Liver (tissue), 9 donors: ENCODE results near the gene RNF10. TPM values are rescaled to one million over a fixed set of nuclear protein-coding genes. Genes with fewer than 3 reads are reported as not detected.
"Not testable (repeated sequence)": the region's sequence is repeated elsewhere in the genome, so short reads cannot be mapped to it uniquely, and the experiment has no call there.

Experiments used
- DNase-seq: peaks from one replicate; pipeline ENCODE4 v3.0.0-alpha.2; 2017; ENCODE audit warnings: low spot score
- H3K27ac ChIP-seq, 2 donors: one replicate each; pipeline ENCODE4 v1.7.0; 2013; ENCODE audit warnings: inconsistent platforms in 2 of 2, low read length in 2 of 2, control low read depth in 1 of 2, low read depth in 1 of 2, mild to moderate bottlenecking in 1 of 2
- H3K27me3 ChIP-seq, 4 donors: one replicate each; pipeline versions ENCODE4 v1.6.1 to v1.7.0; 2013; ENCODE audit warnings: low read length in 3 of 4, inconsistent platforms in 1 of 4, mild to moderate bottlenecking in 1 of 4, moderate library complexity in 1 of 4; ENCODE audit not compliant: control insufficient read depth in 4 of 4, insufficient read depth in 4 of 4
- H3K36me3 ChIP-seq, 4 donors: one replicate each; pipeline versions ENCODE4 v1.6.1 to v1.7.0; 2013; ENCODE audit warnings: low read length in 3 of 4, mild to moderate bottlenecking in 3 of 4, low read depth in 1 of 4, moderate library complexity in 1 of 4; ENCODE audit not compliant: control insufficient read depth in 4 of 4, insufficient read depth in 3 of 4
- H3K4me1 ChIP-seq, 4 donors: one replicate each; pipeline versions ENCODE4 v1.6.1 to v1.7.0; 2013; ENCODE audit warnings: low read length in 3 of 4, mild to moderate bottlenecking in 3 of 4, moderate library complexity in 1 of 4; ENCODE audit not compliant: control insufficient read depth in 4 of 4, insufficient read depth in 4 of 4
- H3K4me3 ChIP-seq, 3 donors: one replicate each; pipeline versions ENCODE4 v1.6.1 to v1.7.0; 2013; ENCODE audit warnings: low read length in 3 of 3, control low read depth in 1 of 3, low read depth in 1 of 3, mild to moderate bottlenecking in 1 of 3
- H3K9ac ChIP-seq, 2 donors: one replicate each; pipeline ENCODE4 v1.7.0; 2013; ENCODE audit warnings: low read length in 2 of 2, mild to moderate bottlenecking in 2 of 2, moderate library complexity in 2 of 2, control low read depth in 1 of 2, low read depth in 1 of 2
- H3K9me3 ChIP-seq, 4 donors: one replicate each; pipeline versions ENCODE4 v1.6.1 to v1.7.0; 2013; ENCODE audit warnings: low read length in 3 of 4; ENCODE audit not compliant: control insufficient read depth in 4 of 4
- ATF3 ChIP-seq: IDR thresholded peaks from 2 replicates; pipeline ENCODE4 v1.6.1; 2016; ENCODE audit warnings: antibody characterized with exemption
- FOXA1 ChIP-seq: IDR thresholded peaks from 2 replicates; pipeline ENCODE4 v1.6.1; 2016; ENCODE audit warnings: antibody characterized with exemption
- HNF4G ChIP-seq: IDR thresholded peaks from 2 replicates; pipeline ENCODE4 v1.6.1; 2016; ENCODE audit warnings: antibody characterized with exemption
- NR2F2 ChIP-seq: IDR thresholded peaks from 2 replicates; pipeline ENCODE4 v1.6.1; 2016; ENCODE audit warnings: antibody characterized with exemption
- TAF1 ChIP-seq: conservative IDR thresholded peaks from 2 replicates; pipeline ENCODE4 v1.6.1; 2016; ENCODE audit warnings: antibody characterized with exemption, mild to moderate bottlenecking
- YY1 ChIP-seq: IDR thresholded peaks from 2 replicates; pipeline ENCODE4 v1.6.1; 2016; ENCODE audit warnings: antibody characterized with exemption, mild to moderate bottlenecking
- ZBTB33 ChIP-seq: IDR thresholded peaks from 2 replicates; pipeline ENCODE4 v1.6.1; 2016; ENCODE audit warnings: antibody characterized with exemption
- WGBS: extraction: QIAGEN DNeasy Blood & Tissue Kit; methylation state at CpG from one replicate; pipeline ENCODE4 v1.1.7; 2013; 5-methylcytosine and 5-hydroxymethylcytosine counted together
- polyA plus RNA-seq, 2 donors: library from polyadenylated mRNA; stranded (reverse) in 1 of 2; unstranded in 1 of 2; fragments of 200-250 nt in 1 of 2; fragments of >200 nt in 1 of 2; fragmentation: Nextera tagmentation in 1 of 2; extraction: Ambion mirVana in 1 of 2; gene quantifications; one replicate each; pipeline versions ENCODE4 v1.2.1 to v1.2.3, GENCODE V29; 2013 to 2015
- total RNA-seq, 2 donors: library from RNA; depleted of rRNA; stranded (reverse); fragments of >200 nt; gene quantifications; one replicate each; pipeline ENCODE4 v1.2.3, GENCODE V29; 2014
- TF ChIP-seq, protein P1 (sequence below): fragments of 150-350 bp; IDR thresholded peaks from 2 replicates; pipeline ENCODE4 v1.5.1; 2017; ENCODE audit warnings: improper control_type of control experiment, low read depth, low read length; ENCODE audit not compliant: missing input control
- donor health status: healthy.
- donor health status: healthy.
- donor health status: healthy.
- donor health status: healthy.
- donor health status: healthy.

RNF10 gene
- total and polyA plus RNA-seq, 4 donors, result 48.0 to 157 (median 75.6) TPM

DNA sequence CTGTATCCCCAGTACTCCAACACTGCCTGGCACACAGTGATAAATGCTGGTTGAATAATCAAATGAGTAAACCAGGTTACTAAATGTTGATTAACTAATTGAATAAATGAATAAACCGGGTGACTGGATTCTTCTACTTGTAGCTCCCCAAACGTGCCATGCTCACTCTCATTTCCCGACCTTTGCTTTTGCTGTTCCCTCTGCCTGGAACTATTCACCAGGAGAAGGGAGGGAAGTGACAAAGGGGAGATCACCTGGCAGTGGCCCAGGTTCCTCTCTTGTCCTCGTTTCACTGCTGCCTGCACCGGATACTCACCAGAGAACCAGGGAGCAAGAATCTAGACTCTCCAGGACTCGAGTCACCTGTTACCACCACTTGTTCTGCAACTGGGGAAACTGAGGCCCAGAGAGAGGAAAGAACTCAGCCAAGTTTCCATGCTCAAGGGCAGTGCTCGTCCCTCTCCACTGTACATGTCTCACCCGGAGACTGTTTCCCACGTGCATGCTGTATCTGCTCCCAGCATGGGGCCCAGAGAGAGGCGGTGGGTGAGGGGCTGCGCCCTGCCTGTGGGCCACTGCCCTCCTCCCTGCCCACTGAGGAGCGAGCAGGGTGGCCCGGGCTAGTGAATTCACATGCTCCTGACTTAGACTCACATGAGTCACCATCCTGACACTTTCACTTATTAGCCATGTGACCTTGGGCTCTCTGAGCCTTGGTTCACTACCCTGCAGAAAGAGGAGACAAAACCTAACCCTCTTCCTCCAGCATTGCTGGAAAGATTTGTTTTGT, 64.7 kb downstream of the RNF10 start:
- H3K27ac ChIP-seq, result no peak overlapping the region
- no peak overlapping the region for H3K4me3 ChIP-seq
- 60% methylated on average over 13 of the region's 13 CpGs for WGBS
- no peaks in the 10 kb centered on the region for H3K9me3 ChIP-seq
- no peaks in the 10 kb centered on the region for H3K27me3 ChIP-seq
- no peaks in the 10 kb centered on the region for H3K4me1 ChIP-seq
- no peaks in the 10 kb centered on the region for H3K36me3 ChIP-seq
- DNase-seq, result no peak
- TF ChIP-seq ATF3 (no peak), TAF1 (no peak), YY1 (no peak), HNF4G (no peak), ZBTB33 (no peak)
- TF ChIP-seq, protein P1, sequence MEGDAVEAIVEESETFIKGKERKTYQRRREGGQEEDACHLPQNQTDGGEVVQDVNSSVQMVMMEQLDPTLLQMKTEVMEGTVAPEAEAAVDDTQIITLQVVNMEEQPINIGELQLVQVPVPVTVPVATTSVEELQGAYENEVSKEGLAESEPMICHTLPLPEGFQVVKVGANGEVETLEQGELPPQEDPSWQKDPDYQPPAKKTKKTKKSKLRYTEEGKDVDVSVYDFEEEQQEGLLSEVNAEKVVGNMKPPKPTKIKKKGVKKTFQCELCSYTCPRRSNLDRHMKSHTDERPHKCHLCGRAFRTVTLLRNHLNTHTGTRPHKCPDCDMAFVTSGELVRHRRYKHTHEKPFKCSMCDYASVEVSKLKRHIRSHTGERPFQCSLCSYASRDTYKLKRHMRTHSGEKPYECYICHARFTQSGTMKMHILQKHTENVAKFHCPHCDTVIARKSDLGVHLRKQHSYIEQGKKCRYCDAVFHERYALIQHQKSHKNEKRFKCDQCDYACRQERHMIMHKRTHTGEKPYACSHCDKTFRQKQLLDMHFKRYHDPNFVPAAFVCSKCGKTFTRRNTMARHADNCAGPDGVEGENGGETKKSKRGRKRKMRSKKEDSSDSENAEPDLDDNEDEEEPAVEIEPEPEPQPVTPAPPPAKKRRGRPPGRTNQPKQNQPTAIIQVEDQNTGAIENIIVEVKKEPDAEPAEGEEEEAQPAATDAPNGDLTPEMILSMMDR, result no peak
- no peak overlapping the region for H3K9ac ChIP-seq

- 86% methylated on average over 23 of the region's 23 CpGs for WGBS
- TF ChIP-seq, protein P1, result no peak
- no peak for TF ChIP-seq FOXA1
- TF ChIP-seq NR2F2, result no peak
Observed at GRCh38 chr12:120599672-120600552, 65.8 kb downstream of the RNF10 start.

DNA sequence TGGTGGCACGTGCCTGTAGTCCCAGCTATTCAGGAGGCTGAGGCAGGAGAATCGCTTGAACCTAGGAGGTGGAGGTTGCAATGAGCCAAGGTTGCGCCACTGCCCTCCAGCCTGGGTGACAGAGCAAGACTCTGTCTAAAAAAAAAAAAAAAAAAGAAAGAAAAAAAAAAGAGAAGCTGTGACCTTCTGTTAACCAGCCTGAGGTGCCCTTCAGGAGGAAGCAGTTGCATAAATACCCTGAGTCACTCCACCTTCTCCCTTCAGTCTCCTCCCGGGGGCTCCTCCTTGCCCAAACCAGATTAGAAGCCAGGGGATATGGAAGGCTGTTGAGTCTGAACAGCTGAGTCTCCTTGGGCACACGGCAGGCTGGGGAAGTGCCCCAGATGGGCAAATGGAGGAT, 68.3 kb downstream of the RNF10 start:
- not testable (repeated sequence) for H3K27me3 ChIP-seq, DNase-seq, H3K36me3 ChIP-seq, H3K9ac ChIP-seq, H3K4me3 ChIP-seq, H3K4me1 ChIP-seq, H3K9me3 ChIP-seq, H3K27ac ChIP-seq
- WGBS, result 65% methylated on average over 5 of the region's 5 CpGs

More at GRCh38 chr12:120599672-120600552, 65.8 kb downstream of the RNF10 start:
- no peaks in the 10 kb centered on the region for H3K9me3 ChIP-seq
- no peaks in the 10 kb centered on the region for H3K36me3 ChIP-seq
- H3K4me3 ChIP-seq, result no peak overlapping the region
- no peaks in the 10 kb centered on the region for H3K4me1 ChIP-seq
- no peaks in the 10 kb centered on the region for H3K27me3 ChIP-seq
- H3K27ac ChIP-seq, result no peak overlapping the region
- no peak for DNase-seq
- H3K9ac ChIP-seq, result no peak overlapping the region
